Astrocyte of the spinal cord (primary cell): Measurements from ENCODE around the gene STAT2.
"Not testable (repeated sequence)": the region's sequence is repeated elsewhere in the genome, so short reads cannot be mapped to it uniquely, and the experiment has no call there.

Experiments
- DNase-seq: peaks from one replicate; pipeline ENCODE4 v3.0.0; 2011; ENCODE audit warnings: low read depth, low spot score
- H3K4me3 ChIP-seq: 2 replicates; pipeline ENCODE4 v1.5.1; 2011; ENCODE audit warnings: low read depth, mild to moderate bottlenecking, low read length, moderate library complexity
- in situ Hi-C: cut with HindIII; loops from 2 replicates; pipeline ENCODE4 v1.10.0; 2017; ENCODE audit warnings: low sequenced_read_pairs
- TF ChIP-seq, protein P1 (sequence below): IDR thresholded peaks from 2 replicates; pipeline ENCODE4 v1.5.1; 2012; ENCODE audit warnings: low read depth, mild to moderate bottlenecking, low read length, inconsistent platforms

The STAT2 gene

DNA sequence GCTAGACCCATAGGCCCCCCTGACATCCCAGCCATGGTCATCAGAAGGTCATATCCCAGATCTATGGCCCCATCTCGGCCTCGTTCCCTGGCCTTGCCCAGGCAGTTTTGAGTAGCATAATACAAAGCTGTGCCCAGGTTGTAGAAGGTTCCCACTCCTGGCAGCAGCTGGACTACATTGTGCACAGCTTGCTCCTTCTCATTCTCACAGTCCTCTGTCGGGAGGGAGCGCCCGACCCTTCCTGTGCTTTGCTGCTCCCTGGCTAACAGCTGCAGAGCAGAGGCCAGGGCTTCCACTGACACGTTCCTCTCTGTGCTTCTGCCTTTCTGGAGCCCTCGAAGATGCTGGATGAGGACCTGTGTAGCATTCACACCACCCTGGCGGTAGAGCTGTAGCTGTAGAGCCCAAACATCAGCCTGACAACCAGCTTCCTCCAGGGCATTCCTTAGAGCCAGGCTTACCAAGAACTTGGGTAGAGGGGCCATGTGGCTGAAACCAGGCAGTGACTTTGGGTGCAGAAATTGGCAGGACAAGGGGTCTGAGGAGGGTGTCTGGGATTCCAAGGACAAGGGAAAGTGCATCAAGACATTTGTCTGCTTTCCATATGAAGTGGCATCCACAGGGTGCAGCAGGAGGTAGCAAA is 1.7 kb upstream of the STAT2 start:
- in situ Hi-C loops: no loop called here
- DNase-seq: no peak
- TF ChIP-seq, protein P1, sequence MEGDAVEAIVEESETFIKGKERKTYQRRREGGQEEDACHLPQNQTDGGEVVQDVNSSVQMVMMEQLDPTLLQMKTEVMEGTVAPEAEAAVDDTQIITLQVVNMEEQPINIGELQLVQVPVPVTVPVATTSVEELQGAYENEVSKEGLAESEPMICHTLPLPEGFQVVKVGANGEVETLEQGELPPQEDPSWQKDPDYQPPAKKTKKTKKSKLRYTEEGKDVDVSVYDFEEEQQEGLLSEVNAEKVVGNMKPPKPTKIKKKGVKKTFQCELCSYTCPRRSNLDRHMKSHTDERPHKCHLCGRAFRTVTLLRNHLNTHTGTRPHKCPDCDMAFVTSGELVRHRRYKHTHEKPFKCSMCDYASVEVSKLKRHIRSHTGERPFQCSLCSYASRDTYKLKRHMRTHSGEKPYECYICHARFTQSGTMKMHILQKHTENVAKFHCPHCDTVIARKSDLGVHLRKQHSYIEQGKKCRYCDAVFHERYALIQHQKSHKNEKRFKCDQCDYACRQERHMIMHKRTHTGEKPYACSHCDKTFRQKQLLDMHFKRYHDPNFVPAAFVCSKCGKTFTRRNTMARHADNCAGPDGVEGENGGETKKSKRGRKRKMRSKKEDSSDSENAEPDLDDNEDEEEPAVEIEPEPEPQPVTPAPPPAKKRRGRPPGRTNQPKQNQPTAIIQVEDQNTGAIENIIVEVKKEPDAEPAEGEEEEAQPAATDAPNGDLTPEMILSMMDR: no peak
- H3K4me3 ChIP-seq: no peak overlapping the region

DNA sequence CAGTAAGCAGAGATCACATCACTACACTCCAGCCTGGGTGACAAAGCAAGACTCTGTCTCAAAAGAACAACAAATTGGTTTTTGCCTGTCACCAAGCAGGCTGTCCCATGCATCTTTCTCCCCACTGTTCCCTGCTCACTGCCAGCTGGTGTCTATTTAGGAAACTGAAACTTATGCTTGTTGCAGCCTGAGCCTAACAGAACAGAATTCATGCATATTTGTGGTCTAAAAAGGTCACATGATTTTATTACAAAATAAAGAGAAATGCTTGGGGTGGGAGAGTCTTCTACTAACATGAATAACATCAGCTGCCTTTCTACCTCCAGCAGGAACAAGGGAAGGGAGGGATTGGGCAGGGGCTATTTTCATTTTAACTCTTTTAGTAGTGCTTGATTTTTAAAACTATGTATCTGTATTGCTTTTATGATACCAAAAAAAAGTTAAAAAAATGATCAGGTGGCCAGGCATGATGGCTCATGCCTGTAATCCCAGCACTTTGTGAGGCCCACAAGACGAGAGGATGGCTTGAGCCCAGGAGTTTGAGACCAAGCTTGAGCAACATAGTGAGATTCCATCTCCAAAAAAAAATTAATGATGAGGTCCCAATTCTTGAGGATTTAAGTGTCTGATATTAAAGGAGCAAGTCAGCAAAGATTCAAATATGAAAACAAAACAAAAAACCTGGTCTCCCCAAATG is 923 bp downstream of the STAT2 start:
- peak overlapping the region; percentile 98 for H3K4me3 ChIP-seq
- in situ Hi-C loops: no loop called here
- TF ChIP-seq, protein P1: no peak
- DNase-seq: peak; percentile 83

DNA sequence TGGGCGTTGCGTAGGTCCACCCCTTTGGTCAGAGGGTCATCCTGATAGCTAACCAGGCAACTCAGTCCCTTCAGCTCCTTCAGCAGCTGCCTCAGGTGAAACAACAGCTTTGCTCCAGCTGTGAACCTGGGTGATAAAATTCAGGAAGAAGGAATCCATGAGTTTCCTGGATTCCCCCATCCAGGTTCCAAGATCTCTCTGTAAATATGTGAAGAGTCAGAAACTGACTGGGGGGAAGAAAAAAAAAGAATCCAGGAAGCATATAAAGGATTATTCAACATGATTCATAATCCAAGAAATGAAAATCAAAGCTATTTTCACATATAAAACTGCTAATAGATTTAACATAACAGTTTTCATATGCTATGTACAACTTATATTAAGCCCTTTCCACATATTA is 8.6 kb downstream of the STAT2 start:
- TF ChIP-seq, protein P1: no peak
- in situ Hi-C loops: no loop called here

DNA sequence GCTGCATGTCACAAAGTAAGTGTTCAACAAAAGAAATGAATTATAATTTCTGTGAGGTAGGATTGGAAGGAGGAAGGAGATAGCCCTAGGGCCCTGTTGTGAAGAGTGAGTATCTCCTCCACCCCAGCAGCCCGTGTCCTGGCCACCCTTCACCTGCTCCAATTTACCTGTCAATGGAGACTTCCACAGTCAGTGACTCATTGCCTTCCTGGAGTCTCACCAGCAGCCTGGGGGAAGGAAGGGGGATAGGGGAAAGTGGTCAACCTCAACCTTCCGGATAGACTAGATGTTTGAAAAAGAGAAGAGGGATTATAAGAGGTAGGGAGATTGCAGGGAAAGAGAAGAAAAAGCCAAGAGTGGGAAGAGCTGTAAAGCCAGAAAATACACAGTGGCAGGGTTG is 9.2 kb downstream of the STAT2 start:
- no peak overlapping the region for H3K4me3 ChIP-seq
- TF ChIP-seq, protein P1: no peak
- in situ Hi-C loops: no loop called here
- DNase-seq: no peak

More for the DNA sequence above, 8.6 kb downstream of the STAT2 start:
- no peak for DNase-seq
- H3K4me3 ChIP-seq: no peak overlapping the region

DNA sequence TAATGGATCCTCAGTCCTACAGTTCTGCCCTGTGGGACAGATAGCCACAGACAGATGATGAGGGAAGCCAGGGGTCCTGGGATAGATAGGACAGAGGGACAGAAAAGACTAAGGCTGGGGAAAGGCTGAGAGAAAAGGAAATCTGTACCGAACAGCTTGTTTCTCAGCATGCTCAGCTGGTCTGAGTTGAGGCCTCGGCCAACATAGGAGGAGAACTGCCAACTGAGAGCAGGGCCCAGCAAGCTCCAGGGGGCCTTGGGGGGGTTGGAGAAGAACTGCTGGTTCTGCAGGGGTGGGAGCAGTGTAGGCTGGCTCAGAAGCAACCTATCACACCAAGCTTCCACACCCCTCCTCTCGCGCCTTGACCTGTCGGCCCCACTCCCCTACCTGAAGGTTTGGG is 11.1 kb downstream of the STAT2 start:
- no peak for DNase-seq
- in situ Hi-C loops: no loop called here
- H3K4me3 ChIP-seq: no peak overlapping the region
- TF ChIP-seq, protein P1: no peak

DNA sequence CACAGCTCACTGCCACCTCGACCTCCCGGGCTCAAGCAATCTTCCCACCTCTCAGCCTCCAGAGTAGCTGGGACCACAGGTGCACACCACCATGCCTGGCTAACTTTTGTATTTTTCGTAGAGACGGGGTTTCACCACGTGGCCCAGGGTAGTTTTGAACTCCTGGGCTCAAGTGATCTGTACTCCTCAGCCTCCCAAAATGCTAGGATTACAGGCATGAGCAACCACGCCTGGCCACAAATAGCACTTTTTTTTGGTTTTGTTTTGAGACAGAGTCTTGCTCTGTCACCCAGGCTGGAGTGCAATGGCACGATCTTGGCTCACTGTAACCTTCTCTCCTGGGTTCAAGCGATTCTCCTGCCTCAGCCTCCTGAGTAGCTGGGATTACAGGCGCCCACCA is 12.7 kb downstream of the STAT2 start:
- in situ Hi-C loops, H3K4me3 ChIP-seq: not testable (repeated sequence)

DNA sequence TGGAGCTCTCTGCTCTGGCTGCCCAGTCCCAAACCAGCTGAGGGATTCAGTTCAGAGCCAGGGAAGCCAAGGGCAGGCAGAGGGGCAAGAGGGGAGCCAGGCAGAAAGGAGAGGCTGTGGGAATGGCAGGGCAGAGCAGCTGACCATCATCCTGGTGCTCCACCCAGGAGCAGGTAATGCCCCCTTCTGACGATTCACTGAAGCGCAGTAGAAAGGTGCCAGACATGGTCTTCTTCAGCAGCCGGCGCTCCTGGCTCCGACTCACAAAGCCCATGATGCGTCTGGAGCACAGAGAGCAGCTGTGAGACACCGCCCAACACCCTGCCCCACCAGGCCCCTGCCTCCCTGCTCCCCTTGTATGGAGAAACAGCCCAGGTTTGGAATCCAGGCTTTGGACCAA is 13.2 kb downstream of the STAT2 start:
- in situ Hi-C loops: no loop called here
- TF ChIP-seq, protein P1: no peak
- no peak overlapping the region for H3K4me3 ChIP-seq
- DNase-seq: no peak

More for the DNA sequence above, 12.7 kb downstream of the STAT2 start:
- DNase-seq: not testable (repeated sequence)

DNA sequence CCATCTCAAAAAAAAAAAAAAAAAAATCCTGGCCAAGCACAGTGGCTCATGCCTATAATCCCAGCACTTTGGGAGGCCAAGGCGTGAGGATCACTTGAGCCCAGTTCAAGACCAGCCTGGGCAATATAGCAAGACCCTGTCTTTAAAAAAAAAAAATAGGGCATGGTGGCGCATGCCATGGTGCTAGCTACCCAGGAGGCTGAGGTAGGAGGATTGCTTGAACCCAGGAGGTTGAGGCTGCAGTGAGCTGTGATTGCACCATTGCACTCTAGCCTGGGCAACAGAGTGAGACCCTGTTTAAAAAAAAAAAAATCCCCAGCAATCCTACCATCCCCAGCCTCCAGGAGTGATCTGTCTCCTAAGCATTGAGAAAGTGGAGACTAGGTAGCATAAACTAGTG is 17.6 kb downstream of the STAT2 start:
- DNase-seq, H3K4me3 ChIP-seq, in situ Hi-C loops: not testable (repeated sequence)
